ENCODE results near the gene FZD4.

FZD4 gene

DNA sequence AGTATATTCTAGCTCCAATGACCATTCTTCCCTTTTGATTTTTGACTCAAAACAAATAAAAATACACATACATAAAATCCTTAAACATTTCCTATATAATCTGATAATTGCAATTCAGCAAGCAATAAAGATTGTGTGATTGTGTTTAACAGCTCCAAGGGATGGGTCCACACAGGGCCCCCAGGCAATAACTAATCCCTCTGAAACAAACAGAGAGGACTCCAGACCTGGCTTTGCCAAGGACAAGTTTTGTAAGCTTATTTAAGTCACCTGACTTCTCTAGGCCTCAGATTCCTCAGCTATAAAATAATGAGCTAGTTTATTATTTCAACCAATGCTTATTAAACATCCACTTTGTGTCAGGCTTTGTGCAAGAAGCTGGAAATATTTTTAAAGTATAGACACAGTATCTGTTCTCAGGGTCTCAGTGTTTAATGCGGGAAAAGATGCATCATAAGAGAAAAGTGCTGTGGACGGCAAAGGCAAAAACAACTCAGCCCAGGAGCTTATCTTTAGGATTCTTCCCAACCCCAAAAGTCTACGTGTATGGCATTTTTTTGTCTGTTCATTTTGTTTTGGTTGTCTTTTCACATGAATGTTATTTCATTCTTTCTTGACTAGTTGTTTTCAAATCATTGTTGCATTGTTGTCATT, 20.1 kb downstream of the FZD4 start:
- Histone ChIP-seq H3K4me3 (ENCODE audit: low read depth, low read length) (no peak overlapping the region), H3K27ac (ENCODE audit: low read depth, low read length) (no peak overlapping the region), H3K36me3 (ENCODE audit: control insufficient read depth, insufficient read depth, low read length) (no peaks in the 10 kb centered on the region), H3K9me3 (ENCODE audit: control insufficient read depth, insufficient read depth, low read depth, low read length) (no peaks in the 10 kb centered on the region), H3K9ac (ENCODE audit: low read length) (no peak overlapping the region), H3K4me1 (ENCODE audit: control insufficient read depth, insufficient read depth, low read length) (peaks cover 41% of the 10 kb centered on the region), H3K27me3 (ENCODE audit: control insufficient read depth, insufficient read depth, low read length) (no peaks in the 10 kb centered on the region)

DNA sequence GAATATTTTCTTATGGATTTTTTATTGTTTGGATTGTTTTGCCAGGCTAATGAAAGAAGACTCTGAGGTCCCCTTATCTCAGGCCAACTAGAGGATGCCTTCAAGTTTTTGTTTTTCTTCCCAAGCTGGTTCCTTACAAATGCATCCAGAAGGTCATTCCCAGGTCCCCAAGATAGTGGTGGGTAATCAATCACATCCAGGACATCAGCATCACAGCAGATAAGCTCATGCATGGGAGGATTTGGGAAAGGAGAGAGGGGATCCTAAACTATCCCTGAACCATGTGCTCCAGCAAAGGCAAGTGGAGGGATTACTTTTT, 20.7 kb downstream of the FZD4 start:
- peaks cover 38% of the 10 kb centered on the region for H3K4me1 ChIP-seq (ENCODE audit: control insufficient read depth, insufficient read depth, low read length)
- no peak overlapping the region for H3K27ac ChIP-seq (ENCODE audit: low read depth, low read length)
- H3K36me3 ChIP-seq (ENCODE audit: control insufficient read depth, insufficient read depth, low read length): no peaks in the 10 kb centered on the region
- H3K4me3 ChIP-seq (ENCODE audit: low read depth, low read length): no peak overlapping the region
- no peak overlapping the region for H3K9ac ChIP-seq (ENCODE audit: low read length)
- no peaks in the 10 kb centered on the region for H3K27me3 ChIP-seq (ENCODE audit: control insufficient read depth, insufficient read depth, low read length)
- H3K9me3 ChIP-seq (ENCODE audit: control insufficient read depth, insufficient read depth, low read depth, low read length): no peaks in the 10 kb centered on the region

DNA sequence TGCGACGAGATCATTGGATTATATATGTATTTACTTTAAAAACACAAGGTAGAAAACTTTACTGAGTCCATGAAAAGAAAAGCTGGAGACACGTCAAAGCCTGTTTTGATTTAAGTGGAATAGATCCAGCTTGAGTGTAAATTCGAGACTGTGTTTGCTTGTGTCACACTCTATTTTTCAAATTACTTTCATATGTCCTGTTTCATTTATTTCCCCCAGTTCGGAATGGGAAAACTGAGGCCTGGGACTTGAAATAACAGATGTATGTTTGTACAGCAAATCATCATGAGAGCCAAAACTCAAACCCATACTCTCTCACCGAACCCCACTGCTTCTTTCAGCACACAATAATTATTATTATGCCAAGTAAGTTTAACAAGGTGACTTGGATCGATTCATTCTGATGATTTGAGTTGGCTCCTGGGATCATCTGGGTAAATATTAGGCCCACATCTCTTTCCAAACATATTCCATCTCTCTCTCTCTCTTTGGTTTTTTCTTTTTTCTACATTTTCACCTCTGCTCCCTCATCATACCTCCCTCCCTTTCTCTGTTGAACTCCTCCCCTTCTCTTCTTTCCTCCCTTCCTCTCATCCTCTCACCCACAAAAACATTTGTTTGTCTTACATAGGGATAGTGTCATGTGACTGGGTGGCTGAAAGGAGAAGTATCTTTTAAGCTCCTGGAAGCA, 21.2 kb downstream of the FZD4 start:
- Histone ChIP-seq H3K9me3 (ENCODE audit: control insufficient read depth, insufficient read depth, low read depth, low read length) (no peaks in the 10 kb centered on the region), H3K27me3 (ENCODE audit: control insufficient read depth, insufficient read depth, low read length) (no peaks in the 10 kb centered on the region), H3K27ac (ENCODE audit: low read depth, low read length) (no peak overlapping the region), H3K36me3 (ENCODE audit: control insufficient read depth, insufficient read depth, low read length) (no peaks in the 10 kb centered on the region), H3K4me1 (ENCODE audit: control insufficient read depth, insufficient read depth, low read length) (peaks cover 38% of the 10 kb centered on the region), H3K9ac (ENCODE audit: low read length) (no peak overlapping the region), H3K4me3 (ENCODE audit: low read depth, low read length) (no peak overlapping the region)

DNA sequence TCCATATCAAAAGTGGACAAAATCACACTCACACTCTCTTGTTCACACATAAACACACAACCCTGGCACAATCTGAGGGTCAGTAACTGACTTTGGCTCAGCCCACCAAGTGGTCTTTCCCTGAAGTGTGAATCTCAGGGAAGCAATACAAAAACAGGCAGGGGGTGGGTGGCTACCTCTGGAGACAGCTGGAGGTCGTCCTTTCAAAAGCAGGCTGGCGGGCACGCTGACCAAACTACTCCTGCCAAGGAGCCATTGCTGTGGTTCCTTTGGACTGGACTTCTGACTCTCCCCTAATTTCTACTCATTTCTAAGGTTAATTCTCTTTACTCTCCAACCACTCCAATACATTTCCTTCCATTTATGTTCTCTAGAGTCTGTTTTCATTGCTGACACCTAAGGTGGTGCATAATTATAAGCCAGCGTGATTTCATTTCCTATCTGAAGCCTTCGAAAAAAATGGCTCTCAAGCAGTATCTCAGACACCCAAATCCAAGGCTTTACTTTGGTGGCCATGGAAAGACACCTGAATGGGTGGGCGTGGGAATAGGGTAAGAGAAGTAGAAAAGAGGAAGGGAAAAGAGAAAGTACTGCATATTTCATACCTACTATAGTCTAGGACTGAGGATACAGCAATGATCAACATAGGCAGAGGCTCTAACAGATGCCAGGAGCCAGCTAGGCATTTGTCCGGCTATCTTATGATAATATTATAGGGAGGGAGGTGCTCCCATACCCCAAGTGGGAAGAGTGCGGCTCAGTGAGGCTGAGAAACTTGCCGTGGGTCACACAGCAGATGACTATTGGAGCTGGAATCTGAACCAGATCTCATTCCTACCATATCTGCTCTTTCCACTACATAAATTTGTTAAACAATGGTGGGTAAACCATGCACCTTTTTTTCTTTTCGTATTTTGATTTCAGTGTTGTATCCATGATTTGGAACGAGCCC, 22.0 kb downstream of the FZD4 start:
- Histone ChIP-seq H3K4me1 (ENCODE audit: control insufficient read depth, insufficient read depth, low read length) (peaks cover 34% of the 10 kb centered on the region), H3K4me3 (ENCODE audit: low read depth, low read length) (no peak overlapping the region), H3K27me3 (ENCODE audit: control insufficient read depth, insufficient read depth, low read length) (no peaks in the 10 kb centered on the region), H3K27ac (ENCODE audit: low read depth, low read length) (no peak overlapping the region), H3K36me3 (ENCODE audit: control insufficient read depth, insufficient read depth, low read length) (no peaks in the 10 kb centered on the region), H3K9me3 (ENCODE audit: control insufficient read depth, insufficient read depth, low read depth, low read length) (no peaks in the 10 kb centered on the region), H3K9ac (ENCODE audit: low read length) (no peak overlapping the region)

DNA sequence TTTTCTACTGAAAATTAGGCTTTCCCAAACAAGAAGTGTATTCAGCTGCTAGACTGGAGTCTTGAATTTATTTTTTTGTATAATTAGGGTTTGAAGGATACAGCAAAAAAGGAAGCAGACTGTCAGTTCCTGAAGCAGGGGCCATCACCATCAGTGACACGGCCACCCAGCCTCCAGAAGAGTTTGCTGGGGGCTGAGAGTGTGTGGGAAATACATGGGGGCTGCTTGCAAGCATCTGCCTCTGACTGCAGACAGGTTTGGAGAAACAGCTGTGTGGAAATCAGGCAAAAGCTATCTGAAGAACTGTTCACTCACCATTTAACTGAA, 23.0 kb downstream of the FZD4 start:
- H3K27me3 ChIP-seq (ENCODE audit: control insufficient read depth, insufficient read depth, low read length): no peaks in the 10 kb centered on the region
- H3K4me3 ChIP-seq (ENCODE audit: low read depth, low read length): no peak overlapping the region
- H3K9ac ChIP-seq (ENCODE audit: low read length): no peak overlapping the region
- peak overlapping the region; percentile 16; the same call in 1 of the 2 replicates for H3K27ac ChIP-seq (ENCODE audit: low read depth, low read length)
- H3K36me3 ChIP-seq (ENCODE audit: control insufficient read depth, insufficient read depth, low read length): no peaks in the 10 kb centered on the region
- peaks cover 34% of the 10 kb centered on the region for H3K4me1 ChIP-seq (ENCODE audit: control insufficient read depth, insufficient read depth, low read length)
- no peaks in the 10 kb centered on the region for H3K9me3 ChIP-seq (ENCODE audit: control insufficient read depth, insufficient read depth, low read depth, low read length)

DNA sequence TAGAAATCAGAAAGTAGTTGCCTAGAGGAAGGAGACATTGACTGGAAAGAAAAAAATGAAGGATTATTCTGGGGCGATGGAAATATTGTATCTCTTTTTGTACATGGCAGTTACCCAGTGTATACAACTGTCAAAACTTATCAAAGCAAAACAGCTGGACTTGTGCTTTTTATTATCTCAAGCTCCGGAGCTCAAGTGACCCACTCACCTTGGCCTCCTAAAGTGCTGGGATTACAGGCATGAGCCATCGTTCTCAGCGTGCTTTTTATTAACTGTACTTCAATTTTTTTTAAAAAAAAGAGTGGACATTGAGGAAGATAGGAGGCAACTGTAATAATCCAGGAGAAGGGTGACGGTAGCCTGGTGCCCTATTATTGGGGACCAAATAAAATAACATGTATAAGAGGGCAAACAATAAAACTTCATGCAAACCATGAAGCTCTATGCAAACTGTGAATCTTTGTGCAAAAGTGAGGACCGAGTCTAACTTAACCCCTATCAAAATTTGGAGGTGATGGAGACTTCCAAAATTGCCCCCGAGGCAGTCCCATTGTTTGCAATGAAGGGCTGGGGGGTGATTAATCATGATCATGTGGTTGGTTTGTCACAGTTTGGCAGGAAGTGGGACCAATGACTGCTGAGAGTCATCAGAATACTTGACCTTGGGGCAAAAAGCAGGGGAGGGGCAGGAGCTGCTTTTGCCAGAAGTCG, 23.5 kb downstream of the FZD4 start:
- Histone ChIP-seq H3K4me3 (ENCODE audit: low read depth, low read length) (no peak overlapping the region), H3K9ac (ENCODE audit: low read length) (no peak overlapping the region)

DNA sequence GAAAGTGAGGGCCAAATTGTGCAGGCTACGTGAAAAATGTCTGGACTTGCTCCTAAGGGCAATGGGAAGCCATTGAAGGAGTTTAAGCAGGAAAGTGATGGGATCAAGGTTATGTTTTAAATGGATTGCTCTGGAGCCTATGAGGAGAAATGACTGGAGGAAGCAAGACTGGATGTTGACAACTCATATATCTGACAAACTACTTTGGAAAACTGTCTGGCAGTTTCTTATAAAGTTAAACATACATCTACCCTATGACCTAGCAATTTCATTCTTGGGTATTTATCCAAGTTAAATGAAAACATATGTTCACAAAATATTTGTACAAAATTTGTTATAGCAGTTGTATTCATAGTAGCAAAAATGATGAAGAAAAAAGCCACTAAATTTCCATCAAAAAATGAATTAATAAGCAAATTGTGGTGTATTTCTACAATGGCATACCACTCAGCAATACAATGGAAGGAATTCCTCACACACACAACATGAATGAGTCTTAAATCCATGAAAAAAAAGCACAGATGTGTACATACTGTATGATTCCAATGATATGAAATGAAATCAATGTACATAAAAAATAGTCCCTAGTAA, 24.1 kb downstream of the FZD4 start:
- Histone ChIP-seq H3K27me3 (ENCODE audit: control insufficient read depth, insufficient read depth, low read length) (no peaks in the 10 kb centered on the region), H3K9ac (ENCODE audit: low read length) (no peak overlapping the region), H3K4me3 (ENCODE audit: low read depth, low read length) (no peak overlapping the region), H3K9me3 (ENCODE audit: control insufficient read depth, insufficient read depth, low read depth, low read length) (no peaks in the 10 kb centered on the region), H3K4me1 (ENCODE audit: control insufficient read depth, insufficient read depth, low read length) (peaks cover 34% of the 10 kb centered on the region), H3K36me3 (ENCODE audit: control insufficient read depth, insufficient read depth, low read length) (no peaks in the 10 kb centered on the region), H3K27ac (ENCODE audit: low read depth, low read length) (no peak overlapping the region)

More for the DNA sequence above, 23.5 kb downstream of the FZD4 start:
- Histone ChIP-seq H3K9me3 (ENCODE audit: control insufficient read depth, insufficient read depth, low read depth, low read length) (no peaks in the 10 kb centered on the region), H3K27ac (ENCODE audit: low read depth, low read length) (0 out of 2 replicates have a peak overlapping the region, but pooled peaks have one; percentile 16), H3K36me3 (ENCODE audit: control insufficient read depth, insufficient read depth, low read length) (no peaks in the 10 kb centered on the region), H3K27me3 (ENCODE audit: control insufficient read depth, insufficient read depth, low read length) (no peaks in the 10 kb centered on the region), H3K4me1 (ENCODE audit: control insufficient read depth, insufficient read depth, low read length) (peaks cover 34% of the 10 kb centered on the region)

DNA sequence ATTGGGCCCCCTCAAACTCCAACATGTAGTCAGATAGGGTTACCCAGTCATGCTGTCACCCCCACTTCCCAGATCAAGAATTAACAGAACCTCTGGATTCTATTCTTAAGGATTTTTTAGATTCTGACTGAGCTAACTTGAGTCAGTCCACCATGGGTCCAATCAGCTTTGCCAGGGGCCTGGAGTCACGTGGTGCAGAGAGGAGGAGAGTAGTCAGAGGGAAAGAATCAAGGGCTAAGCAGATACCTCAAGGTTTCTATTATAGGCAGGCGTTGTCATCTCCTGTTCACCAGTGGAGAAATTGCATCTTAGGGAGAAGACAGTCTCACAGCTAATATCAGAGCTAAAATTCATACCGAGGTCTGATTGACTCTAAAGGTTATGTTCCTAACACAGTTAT, 28.2 kb downstream of the FZD4 start:
- H3K36me3 ChIP-seq (ENCODE audit: control insufficient read depth, insufficient read depth, low read length): no peaks in the 10 kb centered on the region
- no peaks in the 10 kb centered on the region for H3K27me3 ChIP-seq (ENCODE audit: control insufficient read depth, insufficient read depth, low read length)
- no peak overlapping the region for H3K27ac ChIP-seq (ENCODE audit: low read depth, low read length)
- no peaks in the 10 kb centered on the region for H3K9me3 ChIP-seq (ENCODE audit: control insufficient read depth, insufficient read depth, low read depth, low read length)
- peaks cover 21% of the 10 kb centered on the region for H3K4me1 ChIP-seq (ENCODE audit: control insufficient read depth, insufficient read depth, low read length)
- no peak overlapping the region for H3K4me3 ChIP-seq (ENCODE audit: low read depth, low read length)
- no peak overlapping the region for H3K9ac ChIP-seq (ENCODE audit: low read length)

DNA sequence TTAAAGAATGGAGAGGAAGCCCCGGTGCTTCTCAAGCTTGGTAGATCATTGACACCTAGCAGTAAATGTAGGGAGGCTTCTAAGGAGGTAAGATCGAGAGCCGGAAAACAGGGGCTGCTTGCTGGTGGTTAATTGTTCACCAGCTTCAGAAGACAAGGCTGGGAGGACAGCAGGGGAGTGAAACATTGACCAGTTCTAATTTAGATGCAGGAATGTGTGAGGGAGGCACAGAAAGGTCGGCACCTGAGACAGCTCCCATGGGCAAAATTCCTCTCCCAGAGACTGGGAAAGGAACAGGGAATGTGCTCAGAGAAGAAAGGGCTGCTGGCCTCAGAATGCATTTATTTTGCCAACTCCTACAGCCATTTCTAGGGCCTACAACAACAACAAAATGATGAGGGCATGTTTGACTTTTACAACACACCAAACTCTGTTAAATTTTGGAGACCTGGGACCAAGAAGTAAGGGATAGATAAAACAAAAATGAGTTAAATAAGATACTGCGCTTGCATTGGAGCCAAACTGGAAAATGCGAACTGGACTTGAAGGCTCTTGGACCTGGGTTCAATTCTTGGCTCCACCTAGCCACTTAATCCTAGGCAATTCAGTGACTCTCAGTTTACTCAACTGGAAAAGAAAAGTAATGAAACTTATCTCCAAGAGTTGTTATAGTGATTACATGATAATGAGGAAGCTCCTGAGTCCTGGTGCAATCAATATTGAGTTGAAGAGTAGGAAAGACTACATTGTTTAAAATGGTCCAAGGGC, 31.0 kb downstream of the FZD4 start:
- peaks cover 20% of the 10 kb centered on the region for H3K4me1 ChIP-seq (ENCODE audit: control insufficient read depth, insufficient read depth, low read length)
- H3K9me3 ChIP-seq (ENCODE audit: control insufficient read depth, insufficient read depth, low read depth, low read length): no peaks in the 10 kb centered on the region
- no peak overlapping the region for H3K9ac ChIP-seq (ENCODE audit: low read length)
- no peak overlapping the region for H3K27ac ChIP-seq (ENCODE audit: low read depth, low read length)
- no peaks in the 10 kb centered on the region for H3K36me3 ChIP-seq (ENCODE audit: control insufficient read depth, insufficient read depth, low read length)
- H3K27me3 ChIP-seq (ENCODE audit: control insufficient read depth, insufficient read depth, low read length): no peaks in the 10 kb centered on the region
- H3K4me3 ChIP-seq (ENCODE audit: low read depth, low read length): no peak overlapping the region

DNA sequence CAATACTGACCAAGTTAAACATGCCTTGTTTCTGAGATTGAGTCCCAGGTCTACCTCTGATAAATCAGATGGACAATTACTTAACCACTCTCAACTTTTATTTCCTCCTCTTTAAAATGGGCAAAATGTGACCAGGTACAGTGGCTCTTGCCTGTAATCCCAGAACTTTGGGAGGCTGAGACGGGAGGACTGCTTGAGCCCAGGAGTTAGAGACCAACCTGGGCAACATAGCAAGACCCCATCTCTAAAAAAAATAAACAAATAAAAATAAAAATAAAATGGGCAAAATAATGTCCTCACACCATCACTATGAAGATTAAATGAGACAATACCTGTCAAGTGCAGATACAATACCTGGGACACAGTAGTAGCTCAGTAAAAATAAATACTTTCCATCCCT, 33.0 kb downstream of the FZD4 start:
- H3K27ac ChIP-seq (ENCODE audit: low read depth, low read length): no peak overlapping the region
- H3K4me3 ChIP-seq (ENCODE audit: low read depth, low read length): no peak overlapping the region
- H3K27me3 ChIP-seq (ENCODE audit: control insufficient read depth, insufficient read depth, low read length): no peaks in the 10 kb centered on the region
- H3K36me3 ChIP-seq (ENCODE audit: control insufficient read depth, insufficient read depth, low read length): no peaks in the 10 kb centered on the region
- H3K9ac ChIP-seq (ENCODE audit: low read length): no peak overlapping the region
- H3K4me1 ChIP-seq (ENCODE audit: control insufficient read depth, insufficient read depth, low read length): peaks cover 24% of the 10 kb centered on the region
- no peaks in the 10 kb centered on the region for H3K9me3 ChIP-seq (ENCODE audit: control insufficient read depth, insufficient read depth, low read depth, low read length)
